ENCODE results near the gene GLTP.
"Not testable (repeated sequence)": the region's sequence is repeated elsewhere in the genome, so short reads cannot be mapped to it uniquely, and the experiment has no call there.

Gene GLTP

GRCh38 chr12:109900752-109901580, 20.6 kb upstream of the GLTP start:
- no peak for DNase-seq

- peak; percentile 74 for DNase-seq
Observed at GRCh38 chr12:109899783-109900751, 19.7 kb upstream of the GLTP start, which contains the start of gene TCHP. Gene TCHP, plus strand, starts transcription at chr12:109900274. Its CDS starts 2,753 bp downstream, at chr12:109903027.

GRCh38 chr12:109899345-109899744, 19.0 kb upstream of the GLTP start:
- DNase-seq: not testable (repeated sequence)

GRCh38 chr12:109897029-109897428, 16.7 kb upstream of the GLTP start:
- no peak for DNase-seq

- no peak for DNase-seq
Observed at GRCh38 chr12:109896188-109896587, 15.8 kb upstream of the GLTP start.

- DNase-seq: no peak
Observed at GRCh38 chr12:109894939-109895338, 14.6 kb upstream of the GLTP start.

GRCh38 chr12:109893261-109893995, 13.1 kb upstream of the GLTP start:
- DNase-seq: no peak

- no peak for DNase-seq
Observed at GRCh38 chr12:109892748-109893147, 12.4 kb upstream of the GLTP start.

- no peak for DNase-seq
Observed at GRCh38 chr12:109892165-109892715, 11.9 kb upstream of the GLTP start.

- DNase-seq: not testable (repeated sequence)
Observed at GRCh38 chr12:109891731-109892130, 11.4 kb upstream of the GLTP start.

- no peak for DNase-seq
Observed at GRCh38 chr12:109890620-109891170, 10.4 kb upstream of the GLTP start.

GRCh38 chr12:109888179-109889020, 8.1 kb upstream of the GLTP start:
- DNase-seq: no peak

GRCh38 chr12:109885616-109886015, 5.3 kb upstream of the GLTP start:
- no peak for DNase-seq

- no peak for DNase-seq
Observed at GRCh38 chr12:109883461-109883860, 3.1 kb upstream of the GLTP start.

- DNase-seq: no peak
Observed at GRCh38 chr12:109881752-109882151, 1.4 kb upstream of the GLTP start.

GRCh38 chr12:109880938-109881337, 597 bp upstream of the GLTP start:
- DNase-seq: no peak

- DNase-seq: no peak
Observed at GRCh38 chr12:109879351-109880042, 844 bp downstream of the GLTP start.

GRCh38 chr12:109878749-109879148, 1.6 kb downstream of the GLTP start:
- DNase-seq: no peak

- no peak for DNase-seq
Observed at GRCh38 chr12:109878247-109878625, 2.1 kb downstream of the GLTP start.

GRCh38 chr12:109877504-109878246, 2.7 kb downstream of the GLTP start:
- no peak for DNase-seq
